K562 (cell line): ENCODE results near the gene GEN1. TPM values are rescaled to one million over a fixed set of nuclear protein-coding genes. Genes with fewer than 3 reads are reported as not detected.

Experiments
- ATAC-seq: fragments of 200-7000 bp; cut with Tn5 transposase; 3 replicates; pipeline ENCODE4 v1.9.1; 2020; ENCODE audit warnings: moderate library complexity
- BruUV-seq: library from RNA; stranded (reverse); fragments of 400-500 nt; replicated peaks from 2 replicates; lab custom pipeline; 2021; lab: Mats Ljungman, UMichigan
- CTCF ChIA-PET: fragments of 300-600 bp; formaldehyde crosslinking; extraction: SDS; loops from one replicate; lab custom pipeline; 2021; ENCODE audit warnings: low intra/inter-chr PET ratio; lab: Yijun Ruan, JAX
- POLR2A ChIA-PET: fragments of 300-600, 350-650 bp; sonication (Branson Sonifier 250); formaldehyde crosslinking; extraction: SDS; loops from one replicate; lab custom pipeline; 2021; ENCODE audit warnings: antibody characterized with exemption, inconsistent platforms; lab: Yijun Ruan, JAX
- DNase-seq, 4 experiments: peaks; one replicate each; pipeline versions ENCODE4 v3.0.0 to v3.0.0-alpha.2; 2011 to 2018; ENCODE audit warnings: low spot score in 3 of 4, mixed read lengths in 3 of 4; ENCODE audit errors: extremely low read depth in 1 of 4
- FAIRE-seq: peaks from 2 replicates; lab custom pipeline; 2011; peaks lifted over from hg19 to GRCh38; lab: Jason Lieb, UNC
- H2AFZ ChIP-seq: 2 replicates; pipeline ENCODE4 v1.6.0; 2011; ENCODE audit warnings: low read depth, low read length, control low read depth, inconsistent platforms
- H3K27ac ChIP-seq: fragments of 200-600 bp; 3 replicates; pipeline ENCODE4 v1.8.0; 2011; ENCODE audit warnings: low read depth, mild to moderate bottlenecking, control low read depth, inconsistent platforms, low read length, moderate library complexity, mixed read lengths; ENCODE audit errors: extremely low read depth
- H3K27me3 ChIP-seq, 2 experiments: fragments of 300-600 bp in 1 of 2; 2 replicates in 1 of 2; 3 replicates in 1 of 2; pipeline versions ENCODE4 v1.6.0 to v1.8.0; 2011; ENCODE audit warnings: inconsistent platforms in 2 of 2, low read length in 2 of 2, mild to moderate bottlenecking in 1 of 2, mixed read lengths in 1 of 2, moderate library complexity in 1 of 2; ENCODE audit not compliant: control insufficient read depth in 2 of 2, insufficient read depth in 2 of 2
- H3K36me3 ChIP-seq: fragments of 300-600 bp; 3 replicates; pipeline ENCODE4 v1.8.0; 2011; ENCODE audit warnings: mild to moderate bottlenecking, low read length, inconsistent platforms; ENCODE audit not compliant: control insufficient read depth, insufficient read depth
- H3K4me1 ChIP-seq, 2 experiments: fragments of 200-600 bp in 1 of 2; replicated peaks in 1 of 2; 2 replicates in 1 of 2; 3 replicates in 1 of 2; pipeline versions ENCODE4 v1.5.1 to v1.8.0; 2011; ENCODE audit warnings: inconsistent platforms in 2 of 2, low read length in 2 of 2, mild to moderate bottlenecking in 1 of 2, mixed read lengths in 1 of 2, moderate library complexity in 1 of 2; ENCODE audit not compliant: control insufficient read depth in 2 of 2, insufficient read depth in 2 of 2
- H3K4me2 ChIP-seq: 2 replicates; pipeline ENCODE4 v1.6.1; 2011; ENCODE audit warnings: low read length, control low read depth, inconsistent platforms, mixed read lengths; ENCODE audit not compliant: insufficient read depth
- H3K4me3 ChIP-seq: fragments of 200-600 bp; sonication (generic), shearing (Covaris generic); 2 replicates; pipeline ENCODE4 v1.5.1; 2016; ENCODE audit warnings: control low read depth, inconsistent platforms
- H3K79me2 ChIP-seq: fragments of 200-600 bp; 3 replicates; pipeline ENCODE4 v1.8.0; 2011; ENCODE audit warnings: low read length, inconsistent platforms; ENCODE audit not compliant: control insufficient read depth, insufficient read depth
- H3K9ac ChIP-seq, 2 experiments: 2 replicates each; pipeline versions ENCODE4 v1.6.0 to v1.6.1; 2011; ENCODE audit warnings: low read depth in 2 of 2, low read length in 2 of 2, control low read depth in 1 of 2, inconsistent platforms in 1 of 2, mild to moderate bottlenecking in 1 of 2, mixed read lengths in 1 of 2; ENCODE audit not compliant: insufficient read depth in 1 of 2
- H3K9me1 ChIP-seq: one replicate; pipeline ENCODE4 v1.6.0; 2011; ENCODE audit warnings: inconsistent platforms, mild to moderate bottlenecking, low read length, moderate library complexity; ENCODE audit not compliant: control insufficient read depth, insufficient read depth
- H3K9me3 ChIP-seq: replicated peaks from 2 replicates; pipeline ENCODE4 v1.5.1; 2011; ENCODE audit warnings: low read depth, low read length, inconsistent platforms; ENCODE audit not compliant: control insufficient read depth, insufficient read depth
- H4K20me1 ChIP-seq: replicated peaks from 2 replicates; pipeline ENCODE4 v1.6.1; 2011; ENCODE audit warnings: low read length, inconsistent platforms, mixed read lengths; ENCODE audit not compliant: control insufficient read depth, insufficient read depth
- CEBPB ChIP-seq: fragments of 450-650 bp; IDR thresholded peaks from 2 replicates; pipeline ENCODE4 v1.6.1; 2016; ENCODE audit warnings: missing genetic modification characterization, missing compliant biosample characterization
- CREM ChIP-seq: IDR thresholded peaks from 2 replicates; pipeline ENCODE4 v1.6.1; 2014; ENCODE audit warnings: antibody characterized with exemption, low read depth
- GATAD2A ChIP-seq: fragments of 450-650 bp; IDR thresholded peaks from 2 replicates; pipeline ENCODE4 v1.6.1; 2017
- IRF2 ChIP-seq: sonication (generic); formaldehyde crosslinking; IDR thresholded peaks from 2 replicates; pipeline ENCODE4 v1.8.1; 2022; ENCODE audit warnings: mild to moderate bottlenecking, missing genetic modification reagents
- MED1 ChIP-seq: sonication (generic); formaldehyde crosslinking; IDR thresholded peaks from 2 replicates; pipeline ENCODE4 v1.8.1; 2023; ENCODE audit warnings: missing genetic modification reagents, borderline replicate concordance
- MXI1 ChIP-seq: IDR thresholded peaks from 2 replicates; pipeline ENCODE4 v1.6.1; 2011; ENCODE audit warnings: low read depth, mild to moderate bottlenecking, improper control_type of control experiment, low read length
- NFXL1 ChIP-seq: fragments of 450-650 bp; formaldehyde crosslinking; IDR thresholded peaks from 2 replicates; pipeline ENCODE4 v1.4.0; 2021; ENCODE audit warnings: mild to moderate bottlenecking
- POLR2A ChIP-seq: fragments of 450-650 bp; conservative IDR thresholded peaks from 2 replicates; pipeline ENCODE4 v1.6.1; 2016
- SIN3A ChIP-seq, 2 experiments: fragments of 150-350 bp in 1 of 2; IDR thresholded peaks; 2 replicates each; pipeline ENCODE4 v1.6.1; 2011 to 2016; ENCODE audit warnings: borderline replicate concordance in 2 of 2, low read depth in 2 of 2, low read length in 2 of 2, mild to moderate bottlenecking in 2 of 2, moderate library complexity in 2 of 2; ENCODE audit not compliant: control insufficient read depth in 1 of 2
- SIRT6 ChIP-seq: IDR thresholded peaks from one replicate; pipeline ENCODE4 v1.6.1; 2012; ENCODE audit warnings: low read depth, mild to moderate bottlenecking, control low read depth, inconsistent platforms, low read length, moderate library complexity
- SRSF7 ChIP-seq: fragments of 200-400 bp; formaldehyde crosslinking; optimal IDR thresholded peaks from 2 replicates; pipeline ENCODE3; 2017; ENCODE audit warnings: mild to moderate bottlenecking, low read depth, low read length
- XRCC3 ChIP-seq: fragments of 450-650 bp; IDR thresholded peaks from 2 replicates; pipeline ENCODE4 v1.6.1; 2017; ENCODE audit warnings: mild to moderate bottlenecking, moderate library complexity
- ZC3H4 ChIP-seq: sonication (generic); formaldehyde crosslinking; IDR thresholded peaks from 2 replicates; pipeline ENCODE4 v1.9.0; 2021; ENCODE audit warnings: missing genetic modification reagents, borderline replicate concordance
- ZC3H8 ChIP-seq: fragments of 450-650 bp; IDR thresholded peaks from 2 replicates; pipeline ENCODE4 v1.6.1; 2017
- ZNF165 ChIP-seq: fragments of 250-450 bp; sonication (Bioruptor Pico); IDR thresholded peaks from 2 replicates; pipeline ENCODE4 v1.4.0; 2020; ENCODE audit warnings: borderline replicate concordance
- ZNF184 ChIP-seq: sonication (generic); formaldehyde crosslinking; IDR thresholded peaks from 2 replicates; pipeline ENCODE4 v1.5.0; 2020; ENCODE audit warnings: missing genetic modification reagents
- ZNF75A ChIP-seq: fragments of 450-650 bp; formaldehyde crosslinking; IDR thresholded peaks from 2 replicates; pipeline ENCODE4 v1.4.0; 2020; ENCODE audit warnings: mild to moderate bottlenecking
- WGBS: fragments of 100-300 bp; shearing (Covaris generic); methylation state at CpG from one replicate; pipeline ENCODE4 v1.1.6; 2016; ENCODE audit warnings: low coverage, mixed read lengths; ENCODE audit not compliant: insufficient coverage; ENCODE audit errors: missing lambda C conversion rate; 5-methylcytosine and 5-hydroxymethylcytosine counted together
- in situ Hi-C: fragments of 300-500 bp; cut with MboI; formaldehyde crosslinking; loops from 4 replicates; pipeline ENCODE4 v1.15.0; 2018; ENCODE audit warnings: inconsistent platforms, mixed read lengths
- intact Hi-C: fragments of 100-400 bp; cut with micrococcal nuclease; formaldehyde crosslinking; loops from 2 replicates; pipeline ENCODE4 v1.14.2; 2022
- polyA plus RNA-seq, 8 experiments: library from polyadenylated mRNA; depleted of rRNA in 4 of 8; stranded (reverse) in 5 of 8; unstranded in 3 of 8; fragments of >200 nt; fragmentation: Nextera tagmentation in 2 of 8; fragmentation: Illumina TruSeq in 1 of 8; extraction: Ambion mirVana in 2 of 8; extraction: Trizol in 1 of 8; gene quantifications; 2 replicates each; pipeline versions ENCODE4 v1.2.1 to v1.2.3, GENCODE V29; 2011 to 2014; ENCODE audit warnings: inconsistent platforms in 1 of 8, missing spikeins in 1 of 8
- total RNA-seq, 7 experiments: library from RNA; depleted of rRNA in 6 of 7; stranded (reverse); fragments of >200 nt in 6 of 7; fragmentation: Illumina TruSeq in 2 of 7; extraction: Trizol in 2 of 7; gene quantifications; 2 replicates each; pipeline versions ENCODE4 v1.2.1 to v1.2.3, GENCODE V29; 2011 to 2021; ENCODE audit warnings: low replicate concordance in 1 of 7
- TF ChIP-seq, protein P1 (sequence below), 2 experiments: IDR thresholded peaks in 1 of 2; conservative IDR thresholded peaks in 1 of 2; 2 replicates each; pipeline ENCODE4 v1.6.1; 2016; ENCODE audit warnings: low read depth in 2 of 2, mild to moderate bottlenecking in 1 of 2, missing compliant biosample characterization in 1 of 2, missing genetic modification characterization in 1 of 2, moderate library complexity in 1 of 2
- TF ChIP-seq, protein P2 (sequence below), 2 experiments: IDR thresholded peaks; 2 replicates each; pipeline ENCODE4 v1.6.1; 2011; ENCODE audit warnings: borderline replicate concordance in 1 of 2, control low read depth in 1 of 2, low read depth in 1 of 2, low read length in 1 of 2, mild to moderate bottlenecking in 1 of 2, mixed read lengths in 1 of 2, moderate library complexity in 1 of 2; ENCODE audit not compliant: insufficient read depth in 1 of 2, insufficient read length in 1 of 2, poor library complexity in 1 of 2, severe bottlenecking in 1 of 2; ENCODE audit errors: extremely low read depth in 1 of 2

The GEN1 gene
- total and polyA plus RNA-seq, 9 of the 15 experiments (the other 6 are each of a cell fraction or from before 2014, with no cell fraction given): 8.6 to 39.7 (median 24.5) TPM

DNA sequence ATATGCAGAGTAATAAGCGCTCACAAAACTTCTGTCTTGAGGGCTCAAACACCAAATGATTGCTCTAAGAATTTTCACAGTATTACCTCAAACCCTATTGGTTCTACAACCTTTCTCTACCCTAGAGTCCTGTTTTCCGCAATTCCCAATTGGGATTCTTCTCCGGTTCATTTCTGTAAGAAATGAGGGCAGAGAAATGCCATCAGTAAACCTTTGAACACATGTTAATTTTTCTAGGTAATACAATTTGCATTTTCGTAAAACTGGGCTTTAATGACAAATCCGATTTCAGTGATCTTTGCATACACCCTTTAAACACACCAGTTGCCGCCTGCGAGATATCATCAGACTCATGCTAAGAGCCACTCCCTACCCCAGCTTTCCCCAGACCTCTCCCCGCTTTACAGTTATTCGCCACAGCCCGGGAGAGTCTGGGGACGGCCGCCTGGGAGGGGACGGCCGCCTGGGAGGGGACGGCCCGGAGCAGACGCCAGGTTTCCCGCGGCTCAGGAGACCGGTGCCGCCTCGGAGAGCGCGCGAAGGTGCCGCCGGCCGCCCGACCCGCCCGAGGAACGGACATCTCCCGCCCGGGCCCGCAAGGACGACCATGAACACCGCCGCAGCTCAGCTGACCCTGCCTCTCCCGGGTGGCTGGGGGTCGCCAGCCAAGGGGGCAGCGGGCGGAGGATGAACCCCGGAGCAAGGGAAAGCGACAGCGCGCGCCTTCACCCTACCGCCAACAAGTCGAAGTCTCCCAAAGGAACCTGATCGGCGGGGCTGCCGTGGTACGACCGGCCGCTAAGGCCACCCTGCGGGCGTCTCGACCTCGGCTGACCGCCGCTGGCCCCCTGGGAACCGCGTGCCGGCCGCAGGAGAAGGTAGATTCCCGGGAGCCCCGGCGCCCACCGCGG is 791 bp upstream of the GEN1 start:
- H3K4me1 ChIP-seq: peaks cover 10 to 38% of the 10 kb centered on the region in 2 experiments
- in situ Hi-C loops: no loop called here
- CTCF ChIA-PET: no interaction called here
- TF ChIP-seq, protein P1, sequence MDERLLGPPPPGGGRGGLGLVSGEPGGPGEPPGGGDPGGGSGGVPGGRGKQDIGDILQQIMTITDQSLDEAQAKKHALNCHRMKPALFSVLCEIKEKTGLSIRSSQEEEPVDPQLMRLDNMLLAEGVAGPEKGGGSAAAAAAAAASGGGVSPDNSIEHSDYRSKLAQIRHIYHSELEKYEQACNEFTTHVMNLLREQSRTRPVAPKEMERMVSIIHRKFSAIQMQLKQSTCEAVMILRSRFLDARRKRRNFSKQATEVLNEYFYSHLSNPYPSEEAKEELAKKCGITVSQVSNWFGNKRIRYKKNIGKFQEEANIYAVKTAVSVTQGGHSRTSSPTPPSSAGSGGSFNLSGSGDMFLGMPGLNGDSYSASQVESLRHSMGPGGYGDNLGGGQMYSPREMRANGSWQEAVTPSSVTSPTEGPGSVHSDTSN (CRISPR knock-in tag; IDR thresholded peaks at IDR 0.05; ENCODE audit: low read depth): no peak
- TF ChIP-seq, protein P1 (tag; conservative IDR thresholded peaks at IDR 0.05; ENCODE audit: low read depth): no peak
- TF ChIP-seq SRSF7: no peak
- TF ChIP-seq IRF2: no peak
- no peak for TF ChIP-seq ZC3H8
- no peak for TF ChIP-seq ZNF75A
- 0 out of 2 replicates have a peak, but pooled peaks have one; percentile 56 for TF ChIP-seq ZNF165
- TF ChIP-seq MED1: no peak
- TF ChIP-seq GATAD2A: no peak
- TF ChIP-seq ZC3H4 (CRISPR knock-in tag): no peak
- TF ChIP-seq POLR2A: peak; percentile 80
- peak; percentile 85; the same call in 1 of the 2 replicates for TF ChIP-seq ZNF184 (CRISPR knock-in tag)
- no peak for TF ChIP-seq SIRT6
- no peak for TF ChIP-seq MXI1
- TF ChIP-seq, protein P2, sequence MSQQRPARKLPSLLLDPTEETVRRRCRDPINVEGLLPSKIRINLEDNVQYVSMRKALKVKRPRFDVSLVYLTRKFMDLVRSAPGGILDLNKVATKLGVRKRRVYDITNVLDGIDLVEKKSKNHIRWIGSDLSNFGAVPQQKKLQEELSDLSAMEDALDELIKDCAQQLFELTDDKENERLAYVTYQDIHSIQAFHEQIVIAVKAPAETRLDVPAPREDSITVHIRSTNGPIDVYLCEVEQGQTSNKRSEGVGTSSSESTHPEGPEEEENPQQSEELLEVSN (IDR thresholded peaks at IDR 0.05; ENCODE audit: borderline replicate concordance in 1 of 2, extremely low read depth in 1 of 2, insufficient read depth in 1 of 2, insufficient read length in 1 of 2, low read depth in 1 of 2, low read length in 1 of 2, poor library complexity in 1 of 2, severe bottlenecking in 1 of 2): peak in 1 of 2 experiments; percentile 37
- TF ChIP-seq CREM: no peak
- TF ChIP-seq SIN3A (IDR thresholded peaks at IDR 0.05; ENCODE audit: borderline replicate concordance in 2 of 2, control insufficient read depth in 1 of 2, low read depth in 2 of 2, low read length in 2 of 2): 0 out of 4 replicates have a peak, but pooled peaks of 1 of the 2 experiments have one; percentile 46
- TF ChIP-seq CEBPB (tag): no peak
- TF ChIP-seq NFXL1 (CRISPR knock-in tag): no peak
- TF ChIP-seq XRCC3: no peak

More for the DNA sequence above, 791 bp upstream of the GEN1 start:
- Histone ChIP-seq H3K4me2 (peak overlapping the region; percentile 78), H2AFZ (peak overlapping the region; percentile 92), H3K9ac (peak overlapping the region; percentile 89 to 99), H3K9me3 (no peaks in the 10 kb centered on the region), H3K36me3 (peaks cover 28% of the 10 kb centered on the region; the same call in 2 of the 3 replicates), H3K27me3 (no peaks in the 10 kb centered on the region), H3K4me3 (peak overlapping the region; percentile 72), H4K20me1 (0 out of 2 replicates have a peak, but pooled peaks cover 1% of the 10 kb centered on the region), H3K9me1 (no peaks in the 10 kb centered on the region), H3K79me2 (peaks cover 95% of the 10 kb centered on the region), H3K27ac (peak overlapping the region; percentile 91)
- BruUV-seq: TSS peak; percentile 50
- WGBS: under 1% methylated on average over 31 of the region's 70 CpGs
- POLR2A ChIA-PET: interaction anchor here (0.7 to 1.2 kb wide), 4 partner anchors 10 to 166 kb away, joined by 3 to 5 read pairs (median 3); no protein-coding TSS in a partner anchor
- FAIRE-seq: peak; percentile 44
- peak; percentile 75 for ATAC-seq
- DNase-seq: peak; percentile 50 to 76 (median 60)
- intact Hi-C loops: no loop called here
